ENCODE data around the gene PAK6. TPM values are rescaled to one million over a fixed set of nuclear protein-coding genes. Genes with fewer than 3 reads are reported as not detected.

PAK6 gene
- total and polyA plus RNA-seq, 2 donors, result 0.38 to 1.3 TPM

DNA sequence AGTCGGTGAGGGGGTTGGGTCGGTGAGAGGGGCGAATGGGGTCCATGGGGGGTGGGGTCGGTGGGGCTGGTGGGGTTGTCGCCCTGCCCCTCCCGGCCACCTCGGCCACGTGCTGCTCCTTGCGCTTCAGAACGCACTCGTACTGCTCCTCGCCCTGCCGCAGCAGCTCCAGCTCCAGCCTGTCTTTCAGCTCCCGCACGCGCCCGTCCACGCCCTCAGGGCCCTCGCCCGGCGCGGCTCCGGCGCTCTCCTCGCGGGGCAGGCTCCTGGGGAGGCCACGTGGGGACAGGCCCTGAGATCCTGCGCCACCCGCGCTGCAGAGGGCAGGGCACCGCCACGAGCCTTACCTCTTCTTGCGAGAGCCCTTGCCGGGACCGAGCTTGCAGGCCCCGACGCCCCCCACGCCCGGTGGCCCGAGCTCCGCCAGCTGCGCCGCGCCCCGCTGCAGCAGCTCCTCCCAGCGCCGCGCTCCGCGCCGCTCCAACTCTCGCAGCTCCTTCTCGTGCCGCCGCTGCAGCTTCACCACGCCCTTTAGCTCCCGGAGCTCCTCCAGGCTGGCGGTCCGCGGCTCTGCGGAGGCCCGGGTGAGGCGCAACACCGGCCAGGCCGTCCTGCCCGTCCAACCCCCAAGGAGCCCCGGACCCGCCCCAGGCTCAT lies 52.2 kb downstream of the PAK6 start:
- no peak for DNase-seq (ENCODE audit: low read depth in 6 of 9, low spot score in 9 of 9)
- peaks cover 0 to 5% of the 10 kb centered on the region in 2 donors for H3K4me1 ChIP-seq (ENCODE audit: control insufficient read depth in 2 of 2, insufficient read depth in 2 of 2, low read length in 2 of 2)
- WGBS, result 94% methylated on average over 68 of the region's 68 CpGs
- peaks cover 23 to 33% of the 10 kb centered on the region in 2 donors for H3K36me3 ChIP-seq (ENCODE audit: control insufficient read depth in 2 of 2, insufficient read depth in 2 of 2, low read length in 1 of 2)
- H3K27me3 ChIP-seq (ENCODE audit: control insufficient read depth in 2 of 2, insufficient read depth in 1 of 2, low read length in 1 of 2), result peaks cover 0 to 3% of the 10 kb centered on the region in 2 donors
- H3K9me3 ChIP-seq (ENCODE audit: control insufficient read depth in 2 of 2, insufficient read depth in 1 of 2, low read length in 1 of 2), result no peaks in the 10 kb centered on the region
- H3K27ac ChIP-seq (ENCODE audit: low read depth in 1 of 2, low read length in 1 of 2), result no peak overlapping the region
- H3K4me3 ChIP-seq (ENCODE audit: low read length in 2 of 2), result no peak overlapping the region

- H3K36me3 ChIP-seq (ENCODE audit: control insufficient read depth in 2 of 2, insufficient read depth in 2 of 2, low read length in 1 of 2), result peaks cover 23 to 33% of the 10 kb centered on the region in 2 donors
- H3K27me3 ChIP-seq (ENCODE audit: control insufficient read depth in 2 of 2, insufficient read depth in 1 of 2, low read length in 1 of 2), result no peaks in the 10 kb centered on the region
- H3K27ac ChIP-seq (ENCODE audit: low read depth in 1 of 2, low read length in 1 of 2), result no peak overlapping the region
- no peaks in the 10 kb centered on the region for H3K9me3 ChIP-seq (ENCODE audit: control insufficient read depth in 2 of 2, insufficient read depth in 1 of 2, low read length in 1 of 2)
- DNase-seq (ENCODE audit: low read depth in 6 of 9, low spot score in 9 of 9), result no peak
- H3K4me1 ChIP-seq (ENCODE audit: control insufficient read depth in 2 of 2, insufficient read depth in 2 of 2, low read length in 2 of 2), result peaks cover 0 to 5% of the 10 kb centered on the region in 2 donors
- WGBS, result 98% methylated on average over 3 of the region's 3 CpGs
- H3K4me3 ChIP-seq (ENCODE audit: low read length in 2 of 2), result no peak overlapping the region
These were observed 53.4 kb downstream of the PAK6 start for GRCh38 chr15:40292246-40292645.

GRCh38 chr15:40293006-40293405 lies 54.1 kb downstream of the PAK6 start:
- Histone ChIP-seq H3K4me1 (ENCODE audit: control insufficient read depth in 2 of 2, insufficient read depth in 2 of 2, low read length in 2 of 2) (peaks cover 0 to 5% of the 10 kb centered on the region in 2 donors), H3K27me3 (ENCODE audit: control insufficient read depth in 2 of 2, insufficient read depth in 1 of 2, low read length in 1 of 2) (no peaks in the 10 kb centered on the region), H3K9me3 (ENCODE audit: control insufficient read depth in 2 of 2, insufficient read depth in 1 of 2, low read length in 1 of 2) (no peaks in the 10 kb centered on the region), H3K36me3 (ENCODE audit: control insufficient read depth in 2 of 2, insufficient read depth in 2 of 2, low read length in 1 of 2) (peaks cover 25 to 34% of the 10 kb centered on the region in 2 donors), H3K4me3 (ENCODE audit: low read length in 2 of 2) (no peak overlapping the region), H3K27ac (ENCODE audit: low read depth in 1 of 2, low read length in 1 of 2) (no peak overlapping the region)
- no peak for DNase-seq (ENCODE audit: low read depth in 6 of 9, low spot score in 9 of 9)

DNA sequence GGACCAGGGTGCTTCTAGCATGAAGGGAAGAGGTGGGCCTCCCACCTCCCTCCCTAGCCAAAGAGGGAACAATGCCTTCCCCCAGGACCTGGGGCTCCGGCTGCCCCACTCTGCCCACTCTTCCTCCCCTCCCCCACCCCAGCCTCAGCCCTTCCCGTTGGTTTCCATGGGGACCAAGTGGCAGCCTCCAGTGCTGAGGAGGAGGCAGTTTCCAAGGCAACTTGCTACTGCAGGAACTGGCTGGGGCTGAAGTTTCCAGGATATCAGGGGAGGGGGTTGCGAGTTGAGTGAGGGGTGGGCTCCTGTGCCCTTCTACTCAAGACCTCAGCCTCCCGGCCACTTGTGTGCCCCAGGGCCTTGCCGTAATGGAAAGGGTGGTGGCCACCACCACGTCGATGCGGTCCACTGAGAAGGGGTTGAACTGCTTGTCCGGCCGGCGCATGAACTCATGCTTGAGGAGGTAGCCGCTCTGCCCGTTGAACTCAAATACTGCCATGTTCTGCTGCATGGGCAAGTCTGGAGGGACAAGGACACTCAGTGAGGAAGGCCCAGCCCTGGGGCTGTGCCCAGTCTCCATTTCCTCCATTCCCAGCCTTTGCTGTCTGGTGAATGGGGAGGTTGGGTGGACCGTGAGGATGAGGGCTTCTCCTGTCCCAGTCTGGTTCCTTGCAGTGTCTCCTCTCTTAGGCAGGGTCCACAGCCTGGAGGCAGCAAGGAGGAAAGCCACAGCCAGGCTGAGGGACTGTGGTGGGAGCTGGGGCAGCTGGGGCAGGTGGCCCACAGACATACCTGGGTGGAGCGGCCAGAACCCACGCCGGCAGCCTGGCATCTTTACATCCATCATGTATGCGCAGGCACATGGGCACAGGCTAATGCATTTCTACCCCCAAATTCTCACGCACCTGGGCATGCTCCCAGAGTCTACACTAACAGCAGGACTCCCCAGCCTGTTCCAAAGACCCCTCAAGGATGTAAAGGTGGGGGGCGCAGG lies 55.3 kb downstream of the PAK6 start:
- no peak for DNase-seq (ENCODE audit: low read depth in 6 of 9, low spot score in 9 of 9)
- Histone ChIP-seq H3K27me3 (ENCODE audit: control insufficient read depth in 2 of 2, insufficient read depth in 1 of 2, low read length in 1 of 2) (no peaks in the 10 kb centered on the region), H3K27ac (ENCODE audit: low read depth in 1 of 2, low read length in 1 of 2) (no peak overlapping the region), H3K9me3 (ENCODE audit: control insufficient read depth in 2 of 2, insufficient read depth in 1 of 2, low read length in 1 of 2) (no peaks in the 10 kb centered on the region), H3K4me3 (ENCODE audit: low read length in 2 of 2) (no peak overlapping the region), H3K36me3 (ENCODE audit: control insufficient read depth in 2 of 2, insufficient read depth in 2 of 2, low read length in 1 of 2) (peaks cover 37 to 39% of the 10 kb centered on the region in 2 donors), H3K4me1 (ENCODE audit: control insufficient read depth in 2 of 2, insufficient read depth in 2 of 2, low read length in 2 of 2) (peaks cover 0 to 5% of the 10 kb centered on the region in 2 donors)
- 96% methylated on average over 20 of the region's 20 CpGs for WGBS

DNA sequence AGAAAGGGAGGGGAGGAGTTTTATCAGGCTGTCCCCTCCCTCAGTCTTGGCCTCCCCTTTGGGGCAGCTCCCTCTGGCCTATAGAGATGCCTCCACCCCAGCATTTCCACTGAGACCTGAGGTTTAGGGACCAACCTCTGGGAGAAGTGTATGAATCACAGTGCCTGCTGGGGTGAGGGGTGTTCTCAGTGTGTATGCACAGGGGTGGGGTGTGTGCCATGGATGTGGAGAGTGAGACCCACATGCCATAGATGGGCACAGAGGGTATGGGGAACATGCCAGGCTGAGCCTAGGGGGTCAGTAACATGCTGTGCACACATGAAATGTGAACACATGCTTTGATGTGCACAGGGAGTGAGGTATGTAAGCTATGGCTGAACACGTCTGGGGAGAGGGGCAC lies 56.4 kb downstream of the PAK6 start:
- Histone ChIP-seq H3K4me1 (ENCODE audit: control insufficient read depth in 2 of 2, insufficient read depth in 2 of 2, low read length in 2 of 2) (peaks cover 0 to 5% of the 10 kb centered on the region in 2 donors), H3K36me3 (ENCODE audit: control insufficient read depth in 2 of 2, insufficient read depth in 2 of 2, low read length in 1 of 2) (peaks cover 33 to 35% of the 10 kb centered on the region in 2 donors), H3K4me3 (ENCODE audit: low read length in 2 of 2) (no peak overlapping the region), H3K9me3 (ENCODE audit: control insufficient read depth in 2 of 2, insufficient read depth in 1 of 2, low read length in 1 of 2) (peaks cover 0 to 5% of the 10 kb centered on the region in 2 donors), H3K27me3 (ENCODE audit: control insufficient read depth in 2 of 2, insufficient read depth in 1 of 2, low read length in 1 of 2) (no peaks in the 10 kb centered on the region), H3K27ac (ENCODE audit: low read depth in 1 of 2, low read length in 1 of 2) (no peak overlapping the region)
- WGBS, result 98% methylated on average over 1 of the region's 1 CpG
- DNase-seq (ENCODE audit: low read depth in 6 of 9, low spot score in 9 of 9), result no peak

GRCh38 chr15:40295877-40296560 lies 57.2 kb downstream of the PAK6 start:
- Histone ChIP-seq H3K4me1 (ENCODE audit: control insufficient read depth in 2 of 2, insufficient read depth in 2 of 2, low read length in 2 of 2) (peaks cover 0 to 2% of the 10 kb centered on the region in 2 donors), H3K36me3 (ENCODE audit: control insufficient read depth in 2 of 2, insufficient read depth in 2 of 2, low read length in 1 of 2) (peaks cover 35% of the 10 kb centered on the region in 2 donors), H3K27ac (ENCODE audit: low read depth in 1 of 2, low read length in 1 of 2) (no peak overlapping the region), H3K4me3 (ENCODE audit: low read length in 2 of 2) (no peak overlapping the region), H3K27me3 (ENCODE audit: control insufficient read depth in 2 of 2, insufficient read depth in 1 of 2, low read length in 1 of 2) (no peaks in the 10 kb centered on the region), H3K9me3 (ENCODE audit: control insufficient read depth in 2 of 2, insufficient read depth in 1 of 2, low read length in 1 of 2) (peaks cover 0 to 8% of the 10 kb centered on the region in 2 donors)
- DNase-seq (ENCODE audit: low read depth in 6 of 9, low spot score in 9 of 9), result no peak
- WGBS, result 89% methylated on average over 12 of the region's 12 CpGs

DNA sequence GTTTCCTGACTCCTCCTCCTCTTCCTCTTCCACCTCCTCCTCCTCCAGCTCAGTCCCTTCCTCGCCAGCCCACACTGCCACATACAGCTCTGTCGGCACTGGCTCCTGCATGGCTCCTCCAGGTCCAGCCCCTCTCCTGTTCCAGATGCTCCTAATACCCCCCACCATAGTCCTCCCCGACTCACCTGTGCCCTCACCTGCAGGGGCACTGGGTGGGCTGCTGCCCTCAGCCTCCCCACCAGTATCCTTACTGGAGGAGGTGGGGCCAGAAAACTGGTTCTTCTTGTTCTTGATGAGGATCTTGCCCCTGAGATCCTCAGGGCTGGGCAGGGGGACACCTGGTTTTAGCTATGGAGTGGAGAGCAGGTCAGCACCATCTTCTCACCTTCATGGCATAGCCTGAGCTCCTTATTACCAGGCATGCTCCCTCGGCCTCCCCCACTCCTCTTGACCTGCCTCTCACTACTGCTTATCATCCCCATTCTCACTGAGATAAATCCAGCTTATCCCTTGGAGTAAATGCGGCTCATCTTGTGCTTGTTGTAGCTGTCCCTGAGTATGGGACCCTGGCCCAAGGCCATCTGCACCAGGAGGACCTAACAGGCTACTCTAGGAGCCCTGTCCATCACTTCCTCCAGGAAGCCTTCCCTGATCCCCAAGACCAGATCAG lies 57.8 kb downstream of the PAK6 start:
- peaks cover 0 to under 1% of the 10 kb centered on the region in 2 donors for H3K4me1 ChIP-seq (ENCODE audit: control insufficient read depth in 2 of 2, insufficient read depth in 2 of 2, low read length in 2 of 2)
- no peaks in the 10 kb centered on the region for H3K27me3 ChIP-seq (ENCODE audit: control insufficient read depth in 2 of 2, insufficient read depth in 1 of 2, low read length in 1 of 2)
- peaks cover 39 to 42% of the 10 kb centered on the region in 2 donors for H3K36me3 ChIP-seq (ENCODE audit: control insufficient read depth in 2 of 2, insufficient read depth in 2 of 2, low read length in 1 of 2)
- no peak overlapping the region for H3K27ac ChIP-seq (ENCODE audit: low read depth in 1 of 2, low read length in 1 of 2)
- DNase-seq (ENCODE audit: low read depth in 6 of 9, low spot score in 9 of 9), result no peak
- WGBS, result 96% methylated on average over 5 of the region's 5 CpGs
- H3K9me3 ChIP-seq (ENCODE audit: control insufficient read depth in 2 of 2, insufficient read depth in 1 of 2, low read length in 1 of 2), result peaks cover 0 to 8% of the 10 kb centered on the region in 2 donors
- no peak overlapping the region for H3K4me3 ChIP-seq (ENCODE audit: low read length in 2 of 2)

DNA sequence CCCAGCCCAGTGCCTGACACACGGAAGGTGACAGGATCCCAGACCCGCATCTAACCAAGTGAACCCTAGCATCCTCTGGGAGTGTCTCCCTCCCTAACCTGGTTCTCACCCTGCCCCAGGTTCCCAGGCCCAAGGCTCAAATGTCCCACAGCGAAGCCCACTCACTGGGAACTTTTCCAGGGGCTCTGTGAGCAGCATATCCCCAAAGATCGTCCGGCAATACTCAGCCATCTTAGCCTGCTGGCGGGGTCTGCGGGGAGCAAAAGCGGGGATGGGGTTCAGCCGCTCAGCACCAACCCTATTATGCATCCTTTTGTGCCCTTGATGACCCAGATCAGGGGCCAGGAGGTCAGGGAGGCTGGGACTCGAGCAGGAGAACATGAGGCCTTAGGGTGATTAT lies 58.5 kb downstream of the PAK6 start:
- H3K4me3 ChIP-seq (ENCODE audit: low read length in 2 of 2), result no peak overlapping the region
- peaks cover 41 to 43% of the 10 kb centered on the region in 2 donors for H3K36me3 ChIP-seq (ENCODE audit: control insufficient read depth in 2 of 2, insufficient read depth in 2 of 2, low read length in 1 of 2)
- H3K27ac ChIP-seq (ENCODE audit: low read depth in 1 of 2, low read length in 1 of 2), result no peak overlapping the region
- 98% methylated on average over 10 of the region's 10 CpGs for WGBS
- H3K4me1 ChIP-seq (ENCODE audit: control insufficient read depth in 2 of 2, insufficient read depth in 2 of 2, low read length in 2 of 2), result peaks cover 0 to 3% of the 10 kb centered on the region in 2 donors
- H3K9me3 ChIP-seq (ENCODE audit: control insufficient read depth in 2 of 2, insufficient read depth in 1 of 2, low read length in 1 of 2), result peaks cover 0 to 8% of the 10 kb centered on the region in 2 donors
- H3K27me3 ChIP-seq (ENCODE audit: control insufficient read depth in 2 of 2, insufficient read depth in 1 of 2, low read length in 1 of 2), result no peaks in the 10 kb centered on the region
- no peak for DNase-seq (ENCODE audit: low read depth in 6 of 9, low spot score in 9 of 9)

Data from thymus (tissue), 11 donors.